Mucosa of rectum (tissue), 2 donors: ENCODE measurements around the gene FBXL15.
A peak's percentile ranks its signal among the peaks of the same experiment; 100 is the strongest.

Experiments used
- H3K27ac ChIP-seq, 2 donors: one replicate each; pipeline ENCODE4 v1.7.0; 2013; ENCODE audit warnings: inconsistent platforms in 2 of 2, low read depth in 2 of 2, low read length in 2 of 2
- H3K27me3 ChIP-seq, 2 donors: one replicate each; pipeline ENCODE4 v1.7.0; 2013; ENCODE audit warnings: low read length in 2 of 2; ENCODE audit not compliant: control insufficient read depth in 2 of 2, insufficient read depth in 2 of 2
- H3K36me3 ChIP-seq, 2 donors: one replicate each; pipeline ENCODE4 v1.7.0; 2013; ENCODE audit warnings: low read length in 2 of 2; ENCODE audit not compliant: control insufficient read depth in 2 of 2, insufficient read depth in 2 of 2
- H3K4me1 ChIP-seq, 2 donors: one replicate each; pipeline ENCODE4 v1.7.0; 2013; ENCODE audit warnings: low read length in 2 of 2, mild to moderate bottlenecking in 1 of 2; ENCODE audit not compliant: control insufficient read depth in 2 of 2, insufficient read depth in 2 of 2
- H3K4me3 ChIP-seq, 2 donors: one replicate each; pipeline ENCODE4 v1.7.0; 2013; ENCODE audit warnings: low read length in 2 of 2
- H3K9ac ChIP-seq, 2 donors: one replicate each; pipeline ENCODE4 v1.7.0; 2013; ENCODE audit warnings: low read length in 2 of 2, low read depth in 1 of 2, mild to moderate bottlenecking in 1 of 2
- H3K9me3 ChIP-seq, 2 donors: one replicate each; pipeline ENCODE4 v1.7.0; 2013; ENCODE audit warnings: low read length in 2 of 2; ENCODE audit not compliant: control insufficient read depth in 2 of 2
- donor health status: healthy.
- donor health status: Normal muscosa, but diverticular disease.

The FBXL15 gene, protein sequence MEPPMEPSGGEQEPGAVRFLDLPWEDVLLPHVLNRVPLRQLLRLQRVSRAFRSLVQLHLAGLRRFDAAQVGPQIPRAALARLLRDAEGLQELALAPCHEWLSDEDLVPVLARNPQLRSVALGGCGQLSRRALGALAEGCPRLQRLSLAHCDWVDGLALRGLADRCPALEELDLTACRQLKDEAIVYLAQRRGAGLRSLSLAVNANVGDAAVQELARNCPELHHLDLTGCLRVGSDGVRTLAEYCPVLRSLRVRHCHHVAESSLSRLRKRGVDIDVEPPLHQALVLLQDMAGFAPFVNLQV

DNA sequence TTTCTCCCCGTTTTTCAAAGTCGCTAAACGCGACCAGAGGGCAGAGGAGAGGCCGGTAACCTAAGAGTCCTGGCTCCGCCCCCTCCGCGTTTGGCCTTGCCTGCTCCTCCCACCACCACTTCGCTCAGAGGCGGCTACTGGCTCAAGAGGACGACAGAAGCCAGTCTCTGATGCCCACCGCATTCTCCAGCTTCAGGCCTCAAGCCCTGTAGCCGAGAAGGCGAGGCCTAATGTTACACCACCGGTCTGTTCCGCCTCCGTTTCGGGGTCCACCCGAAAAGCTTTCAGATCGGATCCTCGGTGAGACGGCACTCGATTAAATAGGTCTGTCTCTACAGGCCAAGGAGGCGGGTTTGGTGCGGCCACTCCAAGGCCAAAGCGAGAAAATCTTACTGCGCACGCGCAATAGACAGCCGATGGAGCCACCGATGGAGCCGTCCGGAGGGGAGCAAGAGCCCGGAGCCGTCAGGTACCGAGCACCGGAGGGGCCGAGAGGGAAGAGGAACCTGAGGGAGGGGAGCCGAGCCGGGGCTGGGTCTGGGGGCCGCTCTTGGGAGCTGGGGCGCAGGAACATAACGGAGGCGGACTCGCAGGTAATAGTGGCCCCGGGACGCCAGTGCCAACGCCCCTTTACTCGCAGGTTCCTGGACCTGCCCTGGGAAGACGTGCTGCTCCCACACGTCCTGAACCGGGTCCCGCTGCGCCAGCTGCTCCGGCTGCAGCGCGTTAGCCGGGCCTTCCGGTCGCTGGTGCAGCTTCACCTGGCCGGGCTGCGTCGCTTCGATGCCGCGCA lies at the start of gene FBXL15:
Gene FBXL15, plus strand, starts transcription at position 123 of the 793 bp plus-strand sequence. Its CDS starts 294 bp downstream, at position 417.
- peaks cover 29 to 33% of the 10 kb centered on the region in 2 donors for H3K4me1 ChIP-seq
- H3K9me3 ChIP-seq: no peaks in the 10 kb centered on the region
- peaks cover 9 to 16% of the 10 kb centered on the region in 2 donors for H3K36me3 ChIP-seq
- peak within 1 kb of the TSS; percentile 88 to 91 for H3K9ac ChIP-seq
- H3K27me3 ChIP-seq: peaks cover 6% of the 10 kb centered on the region in 2 donors
- peak within 1 kb of the TSS; percentile 92 to 95 for H3K27ac ChIP-seq
- peak within 1 kb of the TSS; percentile 92 to 98 for H3K4me3 ChIP-seq

DNA sequence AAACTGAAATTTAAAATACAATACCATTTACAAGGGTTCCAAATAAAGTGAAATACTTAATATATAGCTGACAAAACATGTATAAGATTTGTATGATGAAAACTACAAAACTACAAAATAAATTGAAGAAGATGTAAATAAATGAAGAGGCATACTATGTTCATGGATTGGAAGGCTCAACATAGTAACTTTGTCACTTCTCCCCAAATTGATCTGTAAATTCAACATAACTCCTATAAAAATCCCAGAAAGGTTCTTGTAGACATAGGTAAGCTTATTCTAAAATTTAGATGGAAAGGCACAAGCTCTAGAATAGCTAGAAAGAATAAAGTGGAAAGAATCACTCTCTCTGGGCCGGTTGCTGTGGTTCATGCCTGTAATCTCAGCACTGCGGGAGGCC lies 49.3 kb upstream of the FBXL15 start:
- H3K9ac ChIP-seq: no peak overlapping the region
- H3K27me3 ChIP-seq: no peaks in the 10 kb centered on the region
- no peak overlapping the region for H3K27ac ChIP-seq
- H3K9me3 ChIP-seq: no peaks in the 10 kb centered on the region
- H3K4me3 ChIP-seq: no peak overlapping the region
- no peaks in the 10 kb centered on the region for H3K4me1 ChIP-seq
- peaks cover 64 to 91% of the 10 kb centered on the region in 2 donors for H3K36me3 ChIP-seq

DNA sequence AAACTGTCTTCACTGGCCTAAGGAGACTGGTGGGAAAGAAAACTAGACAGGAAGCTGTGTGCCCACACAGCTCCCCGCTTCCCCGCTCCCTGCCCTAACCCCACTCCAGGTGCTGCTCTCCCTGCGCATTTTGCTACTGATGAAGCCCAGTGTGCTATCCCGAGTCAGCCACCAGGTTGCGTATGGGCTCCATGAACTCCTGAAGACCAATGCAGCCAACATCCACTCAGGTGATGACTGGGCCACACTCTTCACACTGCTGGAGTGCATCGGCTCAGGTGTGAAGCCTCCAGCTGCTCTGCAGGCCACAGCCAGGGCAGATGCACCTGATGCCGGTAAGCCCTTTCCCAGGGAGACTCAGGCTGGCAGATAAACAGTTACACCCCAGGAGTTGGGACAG lies 45.4 kb upstream of the FBXL15 start:
- Histone ChIP-seq H3K9ac (no peak overlapping the region), H3K27ac (no peak overlapping the region), H3K4me1 (no peaks in the 10 kb centered on the region), H3K9me3 (no peaks in the 10 kb centered on the region), H3K4me3 (no peak overlapping the region), H3K36me3 (peaks cover 59 to 83% of the 10 kb centered on the region in 2 donors), H3K27me3 (no peaks in the 10 kb centered on the region)

DNA sequence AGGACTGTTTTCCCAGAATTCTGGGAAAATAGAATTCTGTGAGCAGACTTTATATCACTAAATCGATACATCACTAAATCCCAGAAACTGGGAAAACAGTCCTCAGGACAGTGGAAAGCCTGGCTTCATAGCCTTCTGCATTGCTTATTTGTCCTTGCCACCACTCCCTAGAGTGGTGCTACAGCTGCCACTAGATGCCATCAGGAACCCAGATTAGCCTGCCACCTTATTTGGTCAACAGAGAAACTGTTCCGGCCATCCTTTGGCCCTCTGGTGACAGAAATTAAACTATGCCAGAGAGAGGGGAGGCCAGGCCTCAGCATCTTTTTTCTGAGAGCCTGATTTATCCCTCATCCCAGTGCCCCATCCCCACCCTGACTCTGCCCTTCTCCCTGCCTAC lies 44.8 kb upstream of the FBXL15 start:
- no peaks in the 10 kb centered on the region for H3K27me3 ChIP-seq
- no peak overlapping the region for H3K9ac ChIP-seq
- H3K27ac ChIP-seq: no peak overlapping the region
- H3K9me3 ChIP-seq: no peaks in the 10 kb centered on the region
- no peak overlapping the region for H3K4me3 ChIP-seq
- H3K4me1 ChIP-seq: no peaks in the 10 kb centered on the region
- H3K36me3 ChIP-seq: peaks cover 56 to 83% of the 10 kb centered on the region in 2 donors

DNA sequence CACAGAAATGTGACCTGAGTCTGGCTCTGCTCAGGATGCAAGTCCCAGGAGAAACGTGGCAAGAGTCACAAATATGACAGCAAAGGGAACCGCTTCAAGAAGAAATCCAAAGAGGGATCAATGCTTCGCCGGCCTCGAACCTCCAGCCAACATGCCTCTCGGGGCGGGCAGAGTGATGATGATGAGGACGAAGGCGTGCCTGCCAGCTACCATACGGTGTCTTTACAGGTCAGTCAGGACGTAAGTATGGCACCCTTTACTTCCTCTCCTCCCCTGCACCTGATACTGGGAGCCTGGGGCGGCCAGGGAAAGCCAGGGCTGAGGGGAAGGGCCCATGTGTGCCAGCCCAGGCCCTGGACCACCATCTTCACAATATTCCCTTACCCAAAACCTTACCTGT lies 43.7 kb upstream of the FBXL15 start:
- H3K9me3 ChIP-seq: no peaks in the 10 kb centered on the region
- H3K27ac ChIP-seq: no peak overlapping the region
- H3K4me3 ChIP-seq: no peak overlapping the region
- H3K36me3 ChIP-seq: peaks cover 55 to 80% of the 10 kb centered on the region in 2 donors
- H3K4me1 ChIP-seq: no peaks in the 10 kb centered on the region
- no peak overlapping the region for H3K9ac ChIP-seq
- H3K27me3 ChIP-seq: no peaks in the 10 kb centered on the region

DNA sequence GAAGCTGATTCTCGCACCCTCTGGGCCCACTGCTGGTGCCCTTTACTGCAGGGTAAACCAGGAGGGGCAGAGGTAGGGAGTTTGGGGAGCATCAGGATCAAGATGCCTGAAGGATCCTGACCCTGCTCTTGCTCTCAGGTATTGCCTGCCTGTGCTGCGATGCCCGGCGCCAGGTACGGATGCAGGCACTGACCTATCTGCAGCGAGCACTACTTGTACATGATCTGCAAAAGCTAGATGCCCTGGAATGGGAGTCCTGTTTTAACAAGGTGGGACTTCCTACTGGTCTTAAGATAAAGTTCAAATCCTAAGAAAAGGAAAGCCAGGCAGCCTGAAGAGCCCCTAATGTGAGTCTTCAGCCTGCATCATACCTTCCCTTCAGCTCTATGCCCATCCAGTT lies 41.3 kb upstream of the FBXL15 start:
- Histone ChIP-seq H3K9me3 (no peaks in the 10 kb centered on the region), H3K27ac (no peak overlapping the region), H3K27me3 (no peaks in the 10 kb centered on the region), H3K4me1 (no peaks in the 10 kb centered on the region), H3K9ac (no peak overlapping the region), H3K4me3 (no peak overlapping the region), H3K36me3 (peaks cover 52 to 68% of the 10 kb centered on the region in 2 donors)

DNA sequence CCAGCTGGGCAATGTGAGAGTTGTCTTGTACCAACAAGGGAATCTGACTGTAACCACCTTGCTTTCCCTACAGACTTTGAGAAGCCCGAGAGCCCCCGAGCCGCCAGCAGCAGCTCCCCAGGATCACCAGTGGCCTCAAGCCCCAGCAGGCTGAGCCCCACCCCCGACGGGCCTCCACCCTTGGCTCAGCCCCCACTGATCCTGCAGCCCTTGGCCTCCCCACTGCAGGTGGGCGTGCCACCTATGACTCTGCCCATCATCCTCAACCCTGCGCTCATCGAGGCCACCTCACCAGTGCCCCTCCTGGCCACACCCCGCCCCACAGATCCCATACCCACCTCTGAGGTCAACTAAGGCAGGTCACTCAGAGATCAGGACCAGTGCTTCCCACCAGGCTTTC lies 38.7 kb upstream of the FBXL15 start:
- Histone ChIP-seq H3K27ac (no peak overlapping the region), H3K4me3 (no peak overlapping the region), H3K9me3 (no peaks in the 10 kb centered on the region), H3K9ac (no peak overlapping the region), H3K27me3 (no peaks in the 10 kb centered on the region), H3K4me1 (no peaks in the 10 kb centered on the region), H3K36me3 (peaks cover 33 to 43% of the 10 kb centered on the region in 2 donors)

DNA sequence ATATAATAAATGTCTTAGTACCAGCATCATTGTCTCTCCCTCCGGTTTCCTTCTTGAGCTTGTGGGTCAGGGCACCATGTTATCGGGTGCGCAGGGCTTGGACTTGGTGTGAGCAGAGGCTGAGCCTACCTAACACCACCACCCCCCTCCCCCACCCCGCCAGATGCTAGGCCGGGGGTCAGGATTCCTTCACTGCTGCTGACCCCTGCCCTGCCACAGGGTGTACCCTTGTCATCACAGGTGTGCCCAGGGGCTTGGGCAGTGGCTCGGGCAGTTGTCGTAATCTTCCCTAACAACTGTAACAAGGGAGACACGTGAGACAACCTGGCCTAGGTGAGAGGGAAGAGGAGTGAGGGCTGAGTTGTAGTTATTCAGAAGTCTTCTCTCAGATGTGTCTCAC lies 37.8 kb upstream of the FBXL15 start:
- Histone ChIP-seq H3K27me3 (no peaks in the 10 kb centered on the region), H3K9me3 (no peaks in the 10 kb centered on the region), H3K9ac (no peak overlapping the region), H3K27ac (no peak overlapping the region), H3K4me1 (no peaks in the 10 kb centered on the region), H3K4me3 (no peak overlapping the region), H3K36me3 (peaks cover 29 to 39% of the 10 kb centered on the region in 2 donors)

DNA sequence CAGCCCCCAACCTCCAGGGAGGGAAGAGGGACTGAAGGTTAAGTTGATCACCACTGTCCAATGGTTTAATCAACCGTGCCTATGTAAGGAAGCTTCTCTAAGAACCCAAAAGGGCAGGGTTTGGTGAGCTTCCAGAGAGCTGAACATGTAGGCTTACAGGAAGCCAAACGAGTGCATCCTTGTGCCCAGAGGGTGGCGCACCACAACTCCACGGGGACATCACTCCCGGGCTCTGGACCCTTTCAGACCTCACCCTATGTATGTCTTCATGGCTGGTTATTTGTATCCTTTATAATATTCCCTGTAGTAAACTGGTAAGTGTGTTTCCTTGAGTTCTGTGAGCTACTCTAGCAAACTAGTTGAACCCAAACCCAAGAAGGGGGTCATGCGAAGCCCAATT lies 36.6 kb upstream of the FBXL15 start:
- no peak overlapping the region for H3K4me3 ChIP-seq
- H3K9me3 ChIP-seq: no peaks in the 10 kb centered on the region
- H3K27ac ChIP-seq: no peak overlapping the region
- no peaks in the 10 kb centered on the region for H3K27me3 ChIP-seq
- peaks cover 23 to 33% of the 10 kb centered on the region in 2 donors for H3K36me3 ChIP-seq
- H3K4me1 ChIP-seq: no peaks in the 10 kb centered on the region
- no peak overlapping the region for H3K9ac ChIP-seq

DNA sequence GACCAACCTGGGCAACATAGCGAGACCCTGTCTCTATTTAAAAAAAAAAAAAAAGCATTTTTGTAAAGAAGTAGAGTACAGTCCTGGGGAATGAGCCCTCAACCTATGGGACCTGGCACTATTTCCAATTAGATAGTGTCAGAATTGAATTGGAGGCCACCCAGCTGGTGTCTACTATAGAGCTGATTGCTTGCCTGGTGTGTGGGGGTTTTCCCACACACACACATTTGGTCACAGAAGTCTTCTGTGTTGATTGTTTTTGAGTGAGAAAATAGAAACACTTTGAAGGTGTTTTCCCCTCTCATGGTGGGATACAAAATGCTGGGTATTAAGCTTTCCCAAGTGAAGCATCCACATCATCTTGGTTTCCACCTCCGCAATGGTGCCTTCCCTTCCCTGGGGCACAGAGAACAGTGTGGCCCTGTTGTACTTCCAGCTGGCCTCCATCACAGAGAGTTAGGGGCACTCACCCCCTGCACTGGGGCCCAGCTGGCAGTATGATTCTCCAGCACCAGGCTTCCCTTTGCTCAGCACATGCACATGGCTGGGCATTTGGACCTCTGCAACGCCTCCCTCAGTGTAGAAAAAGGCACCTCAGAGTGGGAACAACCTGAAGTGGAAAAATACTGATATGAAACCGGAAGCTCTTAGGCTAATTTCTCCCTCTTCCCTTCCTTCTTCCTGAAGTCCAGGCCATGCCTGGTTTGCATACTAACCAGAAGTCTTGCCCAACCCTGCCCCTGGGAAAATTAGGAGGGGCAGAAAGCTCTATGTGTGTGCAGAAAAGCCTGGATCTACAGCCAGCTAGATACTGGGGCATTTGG lies 35.8 kb upstream of the FBXL15 start:
- H3K36me3 ChIP-seq: peaks cover 16 to 25% of the 10 kb centered on the region in 2 donors
- no peak overlapping the region for H3K4me3 ChIP-seq
- H3K9ac ChIP-seq: no peak overlapping the region
- H3K9me3 ChIP-seq: no peaks in the 10 kb centered on the region
- no peaks in the 10 kb centered on the region for H3K4me1 ChIP-seq
- no peaks in the 10 kb centered on the region for H3K27me3 ChIP-seq
- H3K27ac ChIP-seq: no peak overlapping the region
